Hepatic stellate cell (primary cell): Measurements from ENCODE around the gene C2orf81.
"Not testable (repeated sequence)": the region's sequence is repeated elsewhere in the genome, so short reads cannot be mapped to it uniquely, and the experiment has no call there.

Source experiments
- DNase-seq: peaks from one replicate; pipeline ENCODE4 v3.0.0; 2011; ENCODE audit warnings: low spot score

Gene C2orf81

DNA sequence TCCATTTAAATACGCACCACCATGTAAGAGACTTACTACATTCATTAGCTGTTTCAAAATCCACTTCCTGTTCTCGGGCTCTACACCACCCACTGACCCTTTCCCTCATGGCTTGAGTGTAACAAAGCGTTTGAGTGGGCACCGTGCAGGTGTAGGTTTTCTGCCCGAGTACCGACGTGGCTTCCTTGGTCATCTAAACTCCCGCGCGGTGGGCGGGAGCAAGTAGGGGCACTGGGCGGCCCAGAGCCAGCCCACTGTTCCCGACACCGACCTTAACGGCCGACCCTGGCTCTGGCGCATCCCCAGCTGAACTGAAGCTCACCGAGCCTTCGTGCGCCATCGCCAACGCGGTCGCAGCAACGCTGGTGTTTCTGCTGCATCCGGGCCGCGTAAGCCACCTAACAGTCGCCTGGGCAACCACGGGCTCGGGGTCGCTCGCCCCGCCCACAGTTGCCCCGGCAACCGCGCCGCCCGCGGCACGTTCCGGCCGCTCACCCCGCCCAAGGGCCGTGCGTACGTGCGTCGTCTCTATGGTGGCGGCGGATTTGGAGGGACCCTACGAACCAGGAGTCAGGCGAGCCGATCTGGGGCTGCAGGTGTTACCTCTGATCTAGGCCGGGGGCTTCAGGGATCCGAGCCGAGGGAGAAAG lies at the start of gene C2orf81, which contains the start of gene WDR54:
Gene C2orf81, minus strand, starts transcription at position 399 of the 650 bp plus-strand sequence. Its CDS starts 59 bp downstream, at position 340.
Gene WDR54, plus strand, starts transcription at position 510 of the 650 bp plus-strand sequence. CDS start 424 bp downstream, outside the sequence.
- peak; percentile 96 for DNase-seq

DNA sequence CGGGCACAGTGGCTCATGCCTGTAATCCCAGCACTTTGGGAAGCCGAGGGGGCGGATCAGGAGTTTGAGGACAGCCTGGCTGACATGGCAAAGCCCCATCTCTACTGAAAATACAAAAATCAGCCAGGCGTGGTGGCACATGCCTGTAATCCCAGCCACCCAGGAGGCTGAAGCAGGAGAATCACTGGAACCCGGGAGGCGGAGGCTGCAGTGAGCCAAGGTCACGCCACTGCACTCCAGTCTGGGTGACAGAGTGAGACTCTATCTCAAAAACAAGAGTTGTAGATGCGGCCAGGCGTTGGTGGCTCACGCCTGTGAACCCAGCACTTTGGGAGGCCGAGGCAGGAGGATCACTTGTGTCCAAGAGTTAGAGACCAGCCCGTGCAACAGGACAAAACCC lies 49.3 kb upstream of the C2orf81 start:
- DNase-seq, result not testable (repeated sequence)

DNA sequence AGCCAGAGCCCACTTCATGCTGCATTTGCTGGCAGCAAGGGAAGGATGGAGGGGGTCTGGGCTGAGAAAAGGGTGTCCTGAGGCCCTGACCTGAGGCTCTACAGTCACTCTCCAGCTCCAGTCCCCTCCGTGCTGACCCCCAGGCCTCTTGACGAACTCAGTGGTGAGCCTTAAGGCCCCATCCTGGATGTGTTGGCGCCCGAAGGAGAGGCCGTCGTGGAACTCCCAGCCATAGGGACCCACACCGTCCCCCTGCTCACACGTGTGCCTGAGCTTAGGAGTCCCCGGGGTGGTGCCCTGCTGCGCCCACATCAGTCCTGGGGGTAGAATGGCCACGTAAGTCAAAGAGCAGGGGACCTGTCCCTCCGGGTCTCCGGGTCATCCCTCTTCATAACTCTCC lies 43.0 kb upstream of the C2orf81 start:
- DNase-seq, result peak; percentile 35

DNA sequence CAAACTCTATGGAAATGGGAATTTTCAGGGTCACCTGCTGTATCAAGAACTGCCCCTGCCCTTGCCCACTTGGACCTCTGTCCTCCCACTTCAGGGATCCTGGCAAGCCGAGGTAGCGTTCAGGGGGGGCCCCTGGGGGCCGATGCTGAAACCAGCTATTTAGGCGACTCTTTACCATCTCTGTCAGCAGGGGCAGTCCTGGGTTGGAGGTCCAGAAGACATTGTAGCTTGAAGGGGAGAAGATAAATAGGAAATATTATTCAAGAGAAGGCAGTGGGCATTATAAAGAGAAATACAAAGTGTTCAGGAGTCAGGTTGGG lies 41.3 kb upstream of the C2orf81 start:
- no peak for DNase-seq

DNA sequence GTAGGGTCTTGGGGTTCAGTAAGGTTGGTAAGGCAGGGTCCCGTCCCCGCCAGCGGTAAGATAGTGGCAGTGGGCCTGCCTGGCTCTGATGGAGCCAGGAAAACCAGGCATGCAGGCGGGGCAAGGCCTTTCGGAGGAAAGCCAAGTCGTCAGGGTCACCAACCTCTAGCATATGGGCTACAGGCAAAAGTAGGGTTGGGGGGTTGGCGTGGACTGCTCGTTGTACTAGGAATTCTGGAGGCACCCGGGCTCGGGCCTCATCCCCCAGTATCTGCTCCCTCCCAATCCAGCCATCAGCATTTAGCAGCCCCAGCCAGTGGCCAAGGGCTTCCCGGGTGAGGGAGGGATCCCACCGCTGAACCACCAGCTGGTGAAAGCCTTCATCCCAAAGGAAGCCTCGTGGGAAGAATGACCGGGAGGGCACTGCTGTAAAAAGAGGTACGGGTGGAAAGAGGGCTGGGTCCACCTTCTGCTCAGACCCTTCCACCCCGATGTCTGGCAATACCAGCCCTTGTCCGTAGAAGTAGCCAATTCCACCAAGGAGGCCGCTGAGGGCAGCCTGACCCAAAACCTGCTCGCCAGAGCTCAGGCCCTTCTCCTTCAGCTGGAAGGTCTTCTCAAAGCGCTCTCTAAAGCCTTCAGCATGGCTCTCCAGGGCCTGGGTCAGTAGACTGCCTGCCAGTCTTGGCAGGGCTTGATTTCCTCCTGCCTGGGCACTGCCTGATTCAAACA lies 40.8 kb upstream of the C2orf81 start:
- no peak for DNase-seq

DNA sequence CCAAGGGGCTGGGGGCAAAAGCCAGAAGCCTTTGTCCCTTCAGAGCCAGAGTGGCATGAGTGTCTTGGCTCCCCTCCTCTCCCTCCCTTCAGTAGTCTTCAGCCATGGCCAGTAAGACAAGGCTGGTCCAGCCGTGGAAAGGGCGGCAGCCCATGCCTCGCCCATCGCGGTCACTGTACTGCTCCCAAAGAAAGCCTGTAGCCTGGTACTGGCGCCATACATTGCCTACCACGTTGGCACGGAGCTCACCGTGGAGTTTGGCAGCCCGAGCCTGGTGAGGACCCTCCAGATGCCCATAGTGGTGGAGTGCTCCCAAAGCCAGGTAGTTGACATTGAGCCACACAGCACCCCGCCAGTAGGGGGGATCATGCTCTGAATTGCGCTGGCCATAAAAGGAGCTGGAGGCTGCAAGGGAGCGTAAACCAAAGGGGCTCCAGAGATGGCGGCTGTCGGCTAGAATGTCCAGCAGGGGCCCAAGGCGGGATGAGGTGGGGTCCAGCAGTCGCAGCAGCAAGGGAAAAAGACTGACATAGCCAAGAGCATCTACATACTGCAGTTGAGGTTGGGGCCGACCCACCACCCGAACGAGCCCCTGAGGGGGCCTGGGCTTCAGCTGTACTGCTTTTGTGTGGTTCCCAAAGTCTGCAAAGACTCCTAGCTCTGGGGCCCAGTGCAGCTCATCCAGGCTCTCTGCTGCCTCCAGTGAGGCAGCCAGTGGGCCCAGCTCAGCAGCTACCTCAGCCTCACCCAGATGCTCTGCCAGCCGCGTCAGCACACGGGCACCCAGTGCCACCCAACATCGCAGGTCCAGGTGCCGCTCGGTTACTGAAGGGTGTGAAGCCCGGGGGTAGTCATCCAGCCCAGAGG lies 40.0 kb upstream of the C2orf81 start:
- DNase-seq, result no peak

DNA sequence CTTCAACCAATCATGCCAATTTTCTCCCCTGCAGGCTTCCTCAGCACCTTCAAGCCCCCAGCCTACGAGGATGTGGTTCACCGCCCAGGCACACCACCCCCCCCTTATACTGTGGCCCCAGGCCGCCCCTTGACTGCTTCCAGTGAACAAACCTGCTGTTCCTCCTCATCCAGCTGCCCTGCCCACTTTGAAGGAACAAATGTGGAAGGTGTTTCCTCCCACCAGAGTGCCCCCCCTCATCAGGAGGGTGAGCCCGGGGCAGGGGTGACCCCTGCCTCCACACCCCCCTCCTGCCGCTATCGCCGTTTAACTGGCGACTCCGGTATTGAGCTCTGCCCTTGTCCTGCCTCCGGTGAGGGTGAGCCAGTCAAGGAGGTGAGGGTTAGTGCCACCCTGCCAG lies 38.8 kb upstream of the C2orf81 start:
- not testable (repeated sequence) for DNase-seq

DNA sequence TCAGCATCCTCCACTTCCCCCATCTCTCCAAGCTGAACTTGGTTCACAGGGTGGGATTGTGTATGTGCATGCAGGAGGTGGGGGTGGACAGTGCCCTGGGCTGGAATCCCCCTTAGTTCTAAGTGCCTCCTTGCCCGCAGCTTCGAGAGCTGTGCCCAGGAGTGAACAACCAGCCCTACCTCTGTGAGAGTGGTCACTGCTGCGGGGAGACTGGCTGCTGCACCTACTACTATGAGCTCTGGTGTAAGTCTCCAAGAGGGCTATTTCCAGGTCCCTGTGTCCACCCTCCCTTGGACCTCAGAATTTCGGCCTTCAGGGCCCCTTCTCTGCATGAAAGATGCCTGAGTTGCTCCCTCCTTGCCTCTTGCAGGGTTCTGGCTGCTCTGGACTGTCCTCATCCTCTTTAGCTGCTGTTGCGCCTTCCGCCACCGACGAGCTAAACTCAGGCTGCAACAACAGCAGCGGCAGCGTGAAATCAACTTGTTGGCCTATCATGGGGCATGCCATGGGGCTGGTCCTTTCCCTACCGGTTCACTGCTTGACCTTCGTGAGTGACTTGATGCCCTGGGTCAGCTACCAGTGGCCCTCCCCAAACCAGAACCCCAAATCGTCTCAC lies 38.2 kb upstream of the C2orf81 start:
- not testable (repeated sequence) for DNase-seq

DNA sequence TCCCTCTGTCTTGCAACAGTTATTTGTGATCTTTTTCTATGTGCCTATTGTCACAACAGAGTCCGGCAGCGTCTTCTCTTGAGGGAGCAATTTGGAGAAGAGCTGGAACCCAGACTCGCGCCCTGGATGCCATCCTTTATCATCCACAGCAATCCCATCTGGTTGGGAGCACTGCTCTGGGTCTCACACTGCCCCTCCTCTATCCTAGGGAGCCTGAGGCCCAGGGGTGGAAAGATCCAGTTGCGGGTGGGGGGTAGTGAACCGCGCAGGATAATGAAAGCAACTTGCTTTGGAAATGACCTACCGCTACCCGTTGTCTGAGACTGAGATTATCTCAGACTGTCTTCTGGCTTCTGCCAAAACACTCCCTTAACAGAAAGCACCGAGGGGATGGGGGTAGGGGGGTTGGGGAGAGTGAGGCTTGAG lies 37.5 kb upstream of the C2orf81 start:
- DNase-seq, result no peak

DNA sequence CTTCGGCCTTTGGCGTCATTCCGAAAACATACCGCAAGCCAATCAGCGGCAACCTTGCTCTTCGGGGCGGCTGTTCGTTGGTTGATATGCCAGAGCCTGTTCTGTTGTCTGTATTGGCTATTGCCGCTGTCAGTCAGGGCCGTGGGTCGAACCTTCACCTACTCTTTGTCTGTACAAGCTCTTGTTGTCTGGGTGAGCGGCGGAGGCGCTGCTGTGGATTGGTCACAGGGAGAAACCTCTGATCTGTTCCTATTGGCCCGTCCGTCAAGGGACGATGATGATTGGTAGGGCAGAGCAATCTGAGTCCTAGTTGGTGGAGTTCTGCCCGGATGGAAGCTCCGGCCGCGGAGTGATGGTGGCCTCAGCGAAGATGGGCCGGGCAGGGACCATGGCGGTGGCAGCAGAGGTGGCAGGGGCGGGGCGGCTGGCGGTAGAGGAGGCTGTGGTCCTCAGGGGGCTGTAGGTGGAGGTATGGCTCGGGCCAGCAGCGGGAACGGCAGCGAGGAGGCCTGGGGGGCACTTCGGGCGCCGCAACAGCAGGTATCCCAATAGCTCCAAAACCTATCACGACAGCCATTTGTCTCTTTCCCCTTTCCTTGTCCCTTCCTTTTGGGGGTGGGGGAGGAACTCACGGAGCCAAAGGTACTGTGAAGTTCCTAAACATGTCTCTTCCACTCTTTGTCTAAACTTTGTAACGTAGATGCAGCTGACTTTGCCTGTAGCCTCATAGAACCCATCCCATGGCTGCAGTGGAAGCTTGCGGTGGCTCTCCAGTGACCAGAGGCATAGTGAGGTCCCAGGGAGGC lies 36.9 kb upstream of the C2orf81 start, which contains the start of gene WBP1:
Gene WBP1, plus strand, starts transcription at position 307 of the 806 bp plus-strand sequence. Its CDS starts 165 bp downstream, at position 472.
- DNase-seq, result peak; percentile 99

DNA sequence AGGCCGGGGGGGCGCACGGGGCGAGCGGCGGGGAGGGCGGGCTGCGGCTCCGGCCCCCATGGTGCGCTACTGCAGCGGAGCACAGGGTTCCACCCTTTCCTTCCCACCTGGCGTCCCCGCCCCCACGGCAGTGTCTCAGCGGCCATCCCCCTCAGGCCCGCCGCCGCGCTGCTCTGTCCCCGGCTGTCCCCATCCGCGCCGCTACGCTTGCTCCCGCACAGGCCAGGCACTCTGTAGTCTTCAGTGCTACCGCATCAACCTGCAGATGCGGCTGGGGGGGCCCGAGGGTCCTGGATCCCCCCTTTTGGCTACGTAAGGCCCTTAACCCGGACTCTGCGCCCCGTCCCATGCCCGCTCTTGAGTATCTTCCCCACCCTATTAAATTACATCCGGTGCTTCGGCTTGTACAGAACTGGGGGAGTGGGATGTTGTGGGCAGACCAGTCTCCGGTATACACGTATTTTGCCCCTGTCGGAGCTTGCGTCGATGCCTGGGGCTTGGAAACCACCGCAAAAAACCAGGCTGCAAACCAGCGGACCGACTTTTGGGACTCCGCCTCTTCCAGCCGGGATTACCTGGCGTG lies 36.2 kb upstream of the C2orf81 start:
- DNase-seq, result no peak

DNA sequence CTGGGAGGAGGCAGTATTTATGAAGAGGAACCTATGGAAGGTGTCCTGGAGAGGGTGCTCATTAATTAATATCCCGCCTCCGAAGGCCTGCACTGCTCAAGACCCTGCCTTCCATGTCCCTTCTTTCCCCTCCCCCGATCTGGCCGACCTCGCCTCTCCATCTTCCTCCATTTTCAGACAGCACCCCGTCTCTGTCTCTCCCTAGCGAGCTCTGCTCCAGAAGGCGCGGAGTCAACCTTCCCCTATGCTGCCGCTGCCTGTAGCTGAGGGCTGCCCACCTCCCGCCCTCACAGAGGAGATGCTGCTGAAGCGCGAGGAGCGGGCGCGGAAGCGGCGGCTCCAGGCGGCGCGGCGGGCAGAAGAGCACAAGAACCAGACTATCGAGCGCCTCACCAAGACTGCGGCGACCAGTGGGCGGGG lies 35.7 kb upstream of the C2orf81 start:
- DNase-seq, result peak; percentile 34

DNA sequence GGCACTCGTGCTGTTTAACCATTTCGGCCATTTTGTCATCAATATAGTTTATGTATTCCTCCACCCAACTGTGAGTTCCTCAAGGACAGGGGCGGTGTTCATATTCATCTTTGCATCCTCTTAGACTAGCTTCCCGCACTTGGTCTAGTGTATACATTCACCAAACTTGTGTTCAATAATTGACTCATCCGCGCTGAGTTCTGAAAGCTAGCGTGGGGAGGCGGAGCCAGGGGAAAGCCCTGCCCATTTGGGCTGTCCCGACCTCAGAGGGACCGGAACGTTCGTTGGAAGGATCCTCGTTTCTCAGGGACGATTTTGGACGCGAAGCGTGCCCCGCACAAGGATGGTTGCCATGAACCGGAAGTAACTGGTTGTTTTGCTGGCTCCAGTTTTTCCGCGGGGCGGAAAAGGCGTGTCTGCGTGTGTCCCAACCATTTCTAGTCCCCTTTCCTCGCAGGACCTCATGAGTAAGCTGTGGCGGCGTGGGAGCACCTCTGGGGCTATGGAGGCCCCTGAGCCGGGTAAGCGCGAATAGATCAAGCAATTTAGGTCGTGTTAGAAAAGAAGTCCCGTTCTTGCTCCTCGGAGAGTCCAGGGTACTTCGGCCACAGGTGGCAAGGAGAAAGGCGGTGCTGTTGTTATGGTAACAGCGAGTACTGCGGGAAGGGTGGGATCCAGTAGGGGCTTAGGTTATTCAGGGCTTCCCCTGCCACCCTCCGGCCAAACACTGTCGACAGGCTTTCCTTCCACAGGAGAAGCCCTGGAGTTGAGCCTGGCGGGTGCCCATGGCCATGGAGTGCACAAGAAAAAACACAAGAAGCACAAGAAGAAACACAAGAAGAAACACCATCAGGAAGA lies 33.5 kb upstream of the C2orf81 start, which contains the start of gene INO80B:
Gene INO80B, plus strand, starts transcription at position 434 of the 858 bp plus-strand sequence. Its CDS starts 30 bp downstream, at position 464.
- DNase-seq, result peak; percentile 93

DNA sequence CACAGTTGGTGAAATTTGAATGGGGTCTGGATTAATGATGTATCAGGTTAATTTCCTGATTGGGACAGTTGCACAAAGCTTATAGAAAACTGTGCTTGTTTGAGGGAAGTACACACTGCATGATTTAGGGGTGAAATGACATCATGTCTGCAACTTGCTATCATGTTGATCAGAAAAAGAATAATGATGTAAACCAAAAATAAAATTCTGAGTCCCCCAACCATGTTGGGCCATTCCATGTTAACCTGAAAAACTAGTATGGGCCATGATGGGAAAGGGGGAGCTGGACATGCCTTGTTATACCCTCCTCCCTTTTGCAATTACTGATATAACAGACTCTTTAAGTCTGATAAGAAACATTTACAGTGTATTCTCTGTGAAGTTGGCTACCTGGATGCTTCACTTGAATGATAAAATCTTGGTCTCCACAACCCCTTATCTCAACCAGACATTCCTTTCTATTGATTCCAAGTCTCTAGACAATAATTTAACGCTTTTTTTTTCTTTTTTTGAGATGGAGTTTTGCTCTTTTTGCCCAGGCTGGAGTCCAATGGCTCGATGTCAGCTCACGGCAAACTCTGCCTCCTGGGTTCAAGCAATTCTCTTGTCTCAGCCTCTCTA lies 29.3 kb upstream of the C2orf81 start:
- no peak for DNase-seq

DNA sequence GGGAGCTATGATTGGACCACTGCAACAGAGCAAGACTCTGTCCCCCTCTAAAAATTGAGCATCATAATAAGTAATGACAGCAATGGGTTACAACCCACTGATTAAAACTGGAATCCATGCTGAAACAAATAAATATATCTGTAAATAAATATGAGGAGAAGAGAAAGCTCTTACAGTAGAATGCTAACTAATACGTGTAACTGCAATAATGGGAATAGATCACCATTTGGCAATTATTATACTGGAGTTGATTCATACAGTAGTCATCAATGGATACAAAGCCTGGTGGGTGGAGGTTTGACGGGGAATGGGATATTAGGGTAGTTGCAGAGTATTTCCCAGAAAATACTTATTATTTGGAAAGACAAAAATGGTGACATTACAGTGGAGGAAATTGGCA lies 27.4 kb upstream of the C2orf81 start:
- no peak for DNase-seq

DNA sequence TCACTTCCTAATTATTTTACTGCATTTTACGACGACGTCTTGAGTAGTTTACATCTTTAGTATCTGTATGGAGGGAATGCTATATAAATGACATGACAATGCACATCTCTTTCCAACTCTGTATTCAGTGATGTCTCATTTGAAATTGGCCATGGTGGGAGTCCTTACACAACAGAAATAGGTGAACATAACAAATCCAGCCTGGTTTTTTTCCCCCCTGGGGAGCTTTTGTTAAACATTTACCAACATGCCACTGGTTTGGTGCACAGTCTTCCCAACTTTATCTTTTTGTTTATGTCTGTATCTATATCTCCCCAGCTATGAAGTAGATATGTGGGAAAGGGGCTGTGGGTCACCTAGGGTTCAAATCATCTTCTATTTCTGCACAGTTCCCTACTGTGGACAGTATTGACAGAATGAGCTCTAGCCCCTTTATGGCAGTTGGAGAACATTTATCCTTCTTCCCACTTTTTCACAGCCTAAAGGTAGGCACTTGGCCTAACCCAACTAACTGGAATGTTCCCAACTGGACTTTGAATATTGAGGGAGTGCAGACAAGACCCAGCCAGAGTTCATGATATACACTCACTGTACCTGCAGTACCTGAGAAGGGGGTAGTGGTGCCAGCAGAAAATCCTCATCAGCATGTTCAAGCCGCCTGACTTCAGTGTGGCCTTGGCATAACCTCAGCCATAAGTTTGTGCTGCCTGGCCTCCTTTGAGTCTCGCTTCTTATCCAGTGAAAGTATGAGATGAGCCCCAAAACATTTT lies 26.0 kb upstream of the C2orf81 start:
- DNase-seq, result no peak

DNA sequence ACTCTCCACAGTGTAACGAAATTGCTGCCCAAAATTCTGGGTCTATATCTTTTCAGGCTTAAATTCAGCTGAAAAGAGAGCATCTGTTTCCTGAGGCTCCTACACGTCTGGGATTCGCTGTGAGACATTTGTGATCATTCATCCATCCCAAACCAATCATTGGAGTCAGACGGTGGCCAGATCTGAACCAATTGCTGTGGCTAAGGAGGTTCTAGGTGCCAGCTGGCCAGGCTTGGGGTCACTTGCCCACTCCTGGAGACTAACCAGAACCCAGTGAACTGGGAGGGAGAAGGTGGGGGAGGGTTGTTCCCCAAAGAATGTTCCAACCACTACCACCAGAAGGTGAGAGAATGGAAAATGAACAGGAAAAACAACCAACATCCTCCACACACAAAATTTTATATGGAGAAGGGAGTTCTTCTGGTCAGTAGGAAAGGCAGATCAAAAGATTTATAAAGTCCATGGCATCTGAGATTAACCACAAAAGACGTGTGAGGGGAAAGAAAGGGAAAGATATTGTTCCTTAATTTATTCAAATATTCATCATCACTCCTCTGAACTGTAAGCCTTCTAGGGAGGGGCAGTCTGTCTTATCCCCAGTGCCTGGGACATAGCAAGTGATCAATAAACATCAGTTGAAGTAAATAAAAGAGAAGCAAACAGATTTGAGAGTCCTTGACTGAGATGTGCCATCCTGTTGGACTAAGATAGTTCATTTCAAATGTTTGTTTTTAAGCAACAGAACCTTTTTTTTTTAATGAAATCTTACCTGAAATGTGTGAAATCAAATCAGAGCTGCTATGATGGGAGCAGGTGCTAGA lies 23.3 kb upstream of the C2orf81 start:
- DNase-seq, result no peak
